HG03457 (cell line): ENCODE data around the gene MSH3.
"Not testable (repeated sequence)": the region's sequence is repeated elsewhere in the genome, so short reads cannot be mapped to it uniquely, and the experiment has no call there.

Experiments
- ATAC-seq: cut with Tn5 transposase; IDR thresholded peaks from one replicate; pipeline ENCODE4 v1.9.1; 2021; ENCODE audit warnings: moderate number of reproducible peaks; ENCODE audit not compliant: unreplicated experiment

MSH3 gene

GRCh38 chr5:80841026-80841797 is 186.8 kb downstream of the MSH3 start:
- not testable (repeated sequence) for ATAC-seq

- ATAC-seq, result not testable (repeated sequence)
These were observed 192.0 kb downstream of the MSH3 start for GRCh38 chr5:80846422-80846821.

DNA sequence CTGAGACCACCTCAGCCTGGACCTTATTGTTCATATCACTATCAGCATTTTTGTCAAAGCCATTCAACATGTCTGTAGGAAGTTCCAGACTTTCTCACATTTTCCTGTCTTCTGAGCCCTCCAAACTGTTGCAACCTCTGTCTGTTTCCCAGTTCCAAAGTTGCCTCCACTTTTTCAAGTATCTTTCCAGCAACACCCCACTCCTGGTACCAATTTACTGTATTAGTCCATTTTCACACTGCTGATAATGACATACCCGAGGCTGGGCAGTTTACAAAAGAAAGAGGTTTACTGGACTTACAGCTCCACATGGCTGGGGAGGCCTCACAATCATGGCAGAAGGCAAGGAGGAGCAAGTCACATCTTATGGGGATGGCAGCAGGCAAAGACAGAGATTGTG is 195.7 kb downstream of the MSH3 start:
- ATAC-seq, result not testable (repeated sequence)

- ATAC-seq, result no peak
These were observed 198.1 kb downstream of the MSH3 start for GRCh38 chr5:80852331-80853245.

GRCh38 chr5:80853413-80853812 is 199.0 kb downstream of the MSH3 start:
- ATAC-seq, result no peak

DNA sequence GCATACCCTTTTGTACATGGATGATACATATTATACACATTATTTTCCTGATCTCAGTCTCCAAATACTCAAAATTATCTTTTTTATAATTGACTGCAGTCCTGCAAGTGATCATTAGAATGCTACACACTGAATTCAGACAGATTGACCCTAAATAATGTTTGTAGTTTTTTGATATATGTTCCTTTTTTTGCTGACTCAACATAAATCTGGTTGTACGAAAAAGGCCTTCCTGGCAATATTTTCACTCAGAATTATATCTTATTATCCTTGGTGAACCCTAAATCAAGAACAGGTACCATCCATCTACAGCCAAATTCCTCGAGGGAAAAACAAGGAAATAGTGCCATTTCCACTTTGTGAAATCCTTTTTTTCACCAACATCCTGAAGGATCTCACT is 200.1 kb downstream of the MSH3 start:
- no peak for ATAC-seq

DNA sequence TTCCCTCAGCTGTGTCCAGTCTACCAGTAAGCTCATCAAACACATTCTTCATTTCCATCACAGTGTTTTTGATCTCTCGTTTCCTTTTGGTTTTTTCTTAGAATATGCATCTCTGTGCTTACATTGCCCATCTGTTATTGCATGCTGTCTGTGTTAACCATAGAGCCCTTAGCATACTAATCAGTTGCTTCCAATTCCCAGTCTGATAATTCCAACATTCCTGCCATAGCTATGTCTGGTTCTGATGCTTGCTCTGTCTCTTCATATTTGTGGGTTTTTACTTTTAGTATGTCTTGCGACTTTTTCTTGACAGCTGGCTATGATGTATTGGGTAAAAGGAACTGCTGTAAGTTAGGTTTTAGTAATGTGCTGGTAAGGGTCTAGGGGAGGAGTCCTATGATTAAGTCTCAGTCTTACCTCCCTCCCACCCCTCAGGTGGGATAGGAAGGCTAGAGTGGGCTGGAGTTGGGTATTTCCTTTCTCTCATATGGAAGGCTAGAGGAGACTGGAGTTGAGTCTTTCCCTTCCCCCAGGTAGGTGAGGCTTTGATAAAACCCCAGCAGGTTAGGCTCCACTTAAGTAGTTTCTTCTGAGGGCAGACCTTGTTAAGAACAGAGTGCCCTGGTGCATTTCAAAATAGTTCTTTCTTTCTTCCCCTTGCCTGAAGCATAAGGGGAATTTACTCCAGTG is 206.6 kb downstream of the MSH3 start:
- ATAC-seq, result no peak

DNA sequence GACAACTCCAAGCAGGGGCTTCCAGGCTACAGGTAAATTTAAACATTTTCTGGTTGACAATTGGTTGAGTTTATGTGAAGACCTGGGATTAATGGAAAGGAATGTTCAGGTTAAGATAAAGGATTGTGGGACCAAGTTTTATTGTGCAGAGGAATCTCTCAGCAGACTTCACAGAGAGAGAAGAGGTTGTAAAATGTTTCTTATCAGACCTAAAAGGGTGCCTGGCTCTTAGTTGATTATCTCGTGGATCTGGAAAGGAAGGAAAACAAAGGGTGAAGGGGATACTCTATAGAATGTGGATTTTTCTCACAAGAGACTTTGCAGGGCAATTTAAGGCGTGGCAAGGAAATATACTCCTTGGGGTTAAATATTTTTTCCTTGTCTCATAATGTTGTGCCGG is 209.3 kb downstream of the MSH3 start:
- ATAC-seq, result no peak

- no peak for ATAC-seq
These were observed 209.7 kb downstream of the MSH3 start for GRCh38 chr5:80864109-80864508.

DNA sequence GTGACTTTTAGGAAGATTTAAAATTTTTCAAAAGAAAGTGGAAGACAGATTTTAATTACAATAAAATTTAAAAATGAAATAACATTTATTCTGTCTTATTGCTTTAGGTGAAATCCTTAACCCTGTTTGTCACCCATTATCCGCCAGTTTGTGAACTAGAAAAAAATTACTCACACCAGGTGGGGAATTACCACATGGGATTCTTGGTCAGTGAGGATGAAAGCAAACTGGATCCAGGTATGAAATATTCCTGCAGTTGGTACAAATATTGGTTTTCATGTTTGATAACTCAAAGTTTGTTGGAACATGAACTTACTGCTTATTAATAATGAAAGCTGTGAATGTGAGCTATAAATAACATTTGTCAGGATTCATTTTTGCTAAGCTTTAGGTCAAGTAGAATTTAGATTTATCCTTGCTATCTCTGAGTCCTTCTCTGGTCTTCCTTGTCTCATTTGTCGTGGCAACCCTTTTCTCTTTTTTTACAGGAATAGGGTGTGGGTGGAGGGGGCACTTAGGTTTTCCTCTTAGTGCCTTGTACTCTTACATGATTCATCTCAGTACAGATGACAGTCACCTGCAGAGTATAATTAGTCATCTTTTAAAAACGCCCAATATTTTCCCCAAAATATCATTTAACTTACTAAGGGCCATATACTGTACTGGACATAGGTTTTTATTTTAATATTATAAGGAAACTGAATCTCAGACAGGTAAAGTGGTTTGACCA is 210.4 kb downstream of the MSH3 start:
- ATAC-seq, result no peak

GRCh38 chr5:80865551-80865950 is 211.1 kb downstream of the MSH3 start:
- no peak for ATAC-seq

DNA sequence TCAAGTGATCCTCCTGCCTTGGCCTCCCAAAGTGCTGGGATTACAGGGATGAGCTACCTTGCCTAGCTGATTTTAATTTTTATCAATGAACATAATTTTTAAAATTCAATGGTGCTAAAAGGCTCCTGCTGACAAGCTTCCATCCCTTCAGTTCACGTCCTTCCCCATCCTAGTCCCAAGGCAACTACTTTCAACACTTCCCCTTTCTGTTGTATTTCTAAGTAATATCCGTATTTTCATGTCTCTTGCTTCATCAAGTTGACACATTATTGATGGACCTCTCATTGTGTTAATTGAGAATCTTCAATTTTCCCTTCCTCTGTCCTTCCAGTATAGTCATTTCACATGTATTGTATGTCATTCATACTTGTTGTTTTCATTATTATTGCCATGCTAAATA is 211.9 kb downstream of the MSH3 start:
- ATAC-seq, result no peak

GRCh38 chr5:80867233-80867632 is 212.8 kb downstream of the MSH3 start:
- ATAC-seq, result no peak

- ATAC-seq, result no peak
These were observed 216.0 kb downstream of the MSH3 start for GRCh38 chr5:80870442-80870841.

DNA sequence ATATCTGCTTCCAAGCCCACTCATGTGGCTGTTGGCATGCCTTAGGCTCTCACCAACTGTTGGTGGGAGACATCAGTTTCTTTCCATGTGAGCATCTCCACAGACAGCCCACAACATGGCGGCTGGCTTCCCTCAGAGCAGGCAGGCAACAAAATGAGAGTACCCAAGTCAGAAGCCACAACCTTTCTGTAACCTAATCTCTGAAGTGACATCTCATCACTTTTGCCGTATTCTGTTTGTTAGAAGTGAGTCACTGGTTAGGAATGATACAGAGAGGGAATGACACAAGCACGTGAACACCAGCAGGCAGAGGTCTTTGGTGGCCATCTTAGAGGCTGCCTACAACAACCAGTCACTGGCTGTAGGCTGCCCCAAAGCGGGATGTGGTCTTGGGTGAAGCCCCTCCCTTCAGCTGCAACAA is 217.1 kb downstream of the MSH3 start:
- no peak for ATAC-seq

GRCh38 chr5:80874162-80874561 is 219.7 kb downstream of the MSH3 start:
- no peak for ATAC-seq

- no peak for ATAC-seq
These were observed 223.1 kb downstream of the MSH3 start for GRCh38 chr5:80877592-80877991.

DNA sequence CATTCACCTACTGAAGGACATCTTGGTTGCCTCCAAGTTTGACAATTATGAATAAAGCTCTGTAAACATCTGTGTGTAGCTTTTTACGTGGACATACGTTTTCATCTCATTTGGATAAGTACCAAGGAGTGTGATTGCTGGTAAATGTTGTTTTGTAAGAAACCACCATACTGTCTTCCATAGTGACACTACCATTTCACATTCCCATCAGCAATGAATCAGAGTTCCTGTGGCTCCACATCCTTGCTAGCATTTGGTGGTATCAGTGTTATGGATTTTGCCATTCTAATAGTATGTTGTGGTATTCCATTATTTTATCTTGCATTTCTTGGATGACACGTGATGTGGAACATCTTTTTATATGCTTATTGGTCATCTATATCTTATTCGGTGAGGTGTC is 227.3 kb downstream of the MSH3 start:
- ATAC-seq, result no peak

DNA sequence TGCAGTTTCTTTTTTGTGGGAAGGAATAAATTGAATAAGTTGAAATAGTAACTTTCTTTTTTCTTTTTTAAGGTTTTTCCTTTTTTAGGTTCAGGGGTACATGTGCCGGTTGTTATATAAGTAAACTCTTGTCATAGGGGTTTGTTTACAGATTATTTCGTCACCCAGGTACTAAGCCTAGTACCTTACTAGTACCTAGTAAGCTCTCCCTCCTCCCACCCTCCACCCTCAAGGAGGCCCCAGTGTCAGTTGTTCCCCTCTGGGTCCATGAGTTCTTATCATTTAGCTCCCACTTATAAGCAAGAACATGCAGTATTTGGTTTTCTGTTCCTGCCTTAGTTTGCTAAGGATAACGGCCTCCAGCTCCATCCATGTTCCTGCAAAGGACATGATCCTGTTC is 228.9 kb downstream of the MSH3 start:
- ATAC-seq, result not testable (repeated sequence)

- no peak for ATAC-seq
These were observed 229.8 kb downstream of the MSH3 start for GRCh38 chr5:80884086-80884813.
